ENCODE data around the gene CDHR4. TPM values are rescaled to one million over a fixed set of nuclear protein-coding genes. Genes with fewer than 3 reads are reported as not detected.

The CDHR4 gene
- total and polyA plus RNA-seq, 2 of the 8 experiments (the other 6 are each of a cell fraction or from before 2014, with no cell fraction given): 0.50 to 0.60 TPM

DNA sequence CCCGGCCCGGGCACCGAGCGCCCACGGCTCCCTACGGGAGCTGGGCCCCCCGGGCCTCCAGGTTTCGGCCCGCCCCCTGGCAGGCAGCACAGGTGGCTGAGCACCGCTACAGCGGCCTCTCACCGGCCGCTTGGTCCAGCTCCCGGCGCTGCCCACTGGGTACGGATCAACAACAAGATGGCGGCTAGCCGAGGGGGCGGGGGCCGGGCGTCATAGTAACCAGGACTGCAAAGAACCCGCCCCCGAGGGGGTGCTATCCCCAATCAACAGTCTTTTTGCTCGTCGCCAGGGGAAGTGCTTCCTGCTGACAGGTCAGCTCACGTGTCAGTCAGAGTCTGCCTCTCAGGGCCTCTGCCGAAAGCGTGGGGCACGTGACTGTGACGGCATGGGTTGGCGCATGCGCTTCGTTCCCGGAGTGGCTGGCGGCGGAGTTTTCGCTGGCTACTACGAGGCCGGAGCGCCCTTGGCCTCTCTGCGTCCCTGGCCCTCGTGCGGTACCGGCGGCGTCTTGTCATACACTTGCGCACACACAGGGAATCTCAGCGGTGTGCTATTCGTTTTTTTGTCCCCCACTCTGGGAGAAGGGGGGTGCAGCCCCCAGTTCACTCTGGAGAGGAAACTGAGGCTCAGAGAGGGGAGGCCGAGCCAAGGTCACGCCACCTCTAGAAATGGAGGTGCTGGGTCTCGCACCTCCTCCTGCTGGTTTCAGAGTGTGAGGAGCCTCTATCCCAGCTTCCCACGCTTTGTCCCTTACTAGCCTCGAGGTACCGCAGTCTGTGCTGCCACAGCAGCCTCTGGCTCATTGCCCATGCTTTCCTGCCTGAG lies 13.1 kb downstream of the CDHR4 start, which contains the start of gene IP6K1 (continued):
- TF ChIP-seq POLR2AphosphoS5 (IDR thresholded peaks at IDR 0.05; ENCODE audit: low read depth, low read length) (peak; percentile 80; the same call in 1 of the 2 replicates), RXRA (IDR thresholded peaks at IDR 0.05; ENCODE audit: insufficient read depth, low read depth, low read length) (no peak)
